ENCODE results near the gene CEP41.

CEP41 gene

GRCh38 chr7:130440527-130441365 lies at the start of gene CEP41:
Gene CEP41 (minus strand): TSS chr7:130441016. CDS start chr7:130440966, 50 bp downstream.
- DNase-seq: peak; percentile 99

GRCh38 chr7:130490311-130490791 lies 49.5 kb upstream of the CEP41 start:
- peak; percentile 44 for DNase-seq

GRCh38 chr7:130489140-130489983 lies 48.5 kb upstream of the CEP41 start:
- peak; percentile 21 for DNase-seq

- DNase-seq: no peak
Measured at GRCh38 chr7:130488392-130489139, 47.8 kb upstream of the CEP41 start.

- DNase-seq: peak; percentile 45
Measured at GRCh38 chr7:130486954-130487436, 46.2 kb upstream of the CEP41 start.

GRCh38 chr7:130486114-130486953 lies 45.5 kb upstream of the CEP41 start:
- DNase-seq: peak; percentile 93

- DNase-seq: no peak
Measured at GRCh38 chr7:130485734-130486113, 44.9 kb upstream of the CEP41 start.

GRCh38 chr7:130483031-130483430 lies 42.2 kb upstream of the CEP41 start:
- no peak for DNase-seq

- peak; percentile 27 for DNase-seq
Measured at GRCh38 chr7:130481898-130482297, 41.1 kb upstream of the CEP41 start.

- peak; percentile 48 for DNase-seq
Measured at GRCh38 chr7:130479716-130480400, 39.0 kb upstream of the CEP41 start.

GRCh38 chr7:130478991-130479390 lies 38.2 kb upstream of the CEP41 start:
- DNase-seq: no peak

GRCh38 chr7:130476297-130477150 lies 35.7 kb upstream of the CEP41 start:
- no peak for DNase-seq

- no peak for DNase-seq
Measured at GRCh38 chr7:130475776-130476175, 35.0 kb upstream of the CEP41 start.

- DNase-seq: peak; percentile 41
Measured at GRCh38 chr7:130473876-130474275, 33.1 kb upstream of the CEP41 start.

GRCh38 chr7:130473289-130473688 lies 32.5 kb upstream of the CEP41 start:
- peak; percentile 80 for DNase-seq

- DNase-seq: no peak
Measured at GRCh38 chr7:130471974-130472373, 31.2 kb upstream of the CEP41 start.

GRCh38 chr7:130468612-130469011 lies 27.8 kb upstream of the CEP41 start:
- DNase-seq: no peak

GRCh38 chr7:130463553-130464434 lies 23.0 kb upstream of the CEP41 start:
- peak; percentile 93 for DNase-seq

GRCh38 chr7:130461272-130461671 lies 20.5 kb upstream of the CEP41 start:
- DNase-seq: no peak

Data from hematopoietic multipotent progenitor cell treated with erythropoietin and hydrocortisone succinate and interleukin-3 and kit ligand, for 4 days (in vitro differentiated cells).